ENCODE data around the gene PEA15.

Gene PEA15

GRCh38 chr1:160244209-160244608 is 39.0 kb downstream of the PEA15 start:
- DNase-seq, result no peak

- DNase-seq, result no peak
Measured at GRCh38 chr1:160245434-160245833, 40.2 kb downstream of the PEA15 start.

GRCh38 chr1:160247053-160247452 is 41.9 kb downstream of the PEA15 start:
- DNase-seq, result no peak

GRCh38 chr1:160251011-160251410 is 45.8 kb downstream of the PEA15 start:
- DNase-seq, result no peak

GRCh38 chr1:160251687-160252526 is 46.7 kb downstream of the PEA15 start:
- DNase-seq, result peak; percentile 25

- DNase-seq, result no peak
Measured at GRCh38 chr1:160255781-160256300, 50.7 kb downstream of the PEA15 start.

GRCh38 chr1:160256396-160257046 is 51.3 kb downstream of the PEA15 start:
- no peak for DNase-seq

- no peak for DNase-seq
Measured at GRCh38 chr1:160257411-160258015, 52.3 kb downstream of the PEA15 start.

- no peak for DNase-seq
Measured at GRCh38 chr1:160258177-160258798, 53.1 kb downstream of the PEA15 start.

- DNase-seq, result peak; percentile 36
Measured at GRCh38 chr1:160260406-160261382, 55.5 kb downstream of the PEA15 start.

GRCh38 chr1:160261556-160261892 is 56.3 kb downstream of the PEA15 start:
- peak; percentile 50 for DNase-seq

GRCh38 chr1:160261893-160262794 is 57.0 kb downstream of the PEA15 start, which contains the start of gene DCAF8:
DCAF8 (minus strand) TSS chr1:160262549; CDS start chr1:160244008, 18,541 bp downstream.
- peak; percentile 95 for DNase-seq

- no peak for DNase-seq
Measured at GRCh38 chr1:160264795-160265307, 59.7 kb downstream of the PEA15 start.

Measured in NCI-H510A treated with DMSO at 0.1 percent for 48 hours (cell line).